ENCODE results near the gene PRKG1.
A peak's percentile ranks its signal among the peaks of the same experiment; 100 is the strongest.
"Not testable (repeated sequence)": the region's sequence is repeated elsewhere in the genome, so short reads cannot be mapped to it uniquely, and the experiment has no call there.

PRKG1 gene

DNA sequence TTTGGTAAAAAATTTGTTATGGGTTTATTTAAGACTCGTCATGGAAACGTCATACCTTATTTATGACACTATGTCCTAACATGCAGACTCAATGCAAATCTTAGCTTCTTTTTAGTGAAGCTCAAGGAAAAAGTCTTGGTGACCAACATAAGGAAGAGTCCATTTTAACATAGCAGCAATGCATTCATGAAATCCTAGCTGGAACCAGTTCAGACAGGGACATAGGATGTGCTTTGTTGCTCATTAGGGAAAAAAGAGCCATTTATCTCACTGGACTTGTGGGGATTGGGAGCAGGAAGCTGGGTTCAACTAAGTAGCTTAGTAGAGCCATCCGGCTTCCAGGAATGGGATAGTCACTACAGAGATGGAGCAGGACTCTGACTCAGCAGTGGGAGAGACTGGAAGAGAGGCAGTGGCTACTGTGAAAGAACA, 1139.0 kb downstream of the PRKG1 start:
- DNase-seq (ENCODE audit: low read depth in 2 of 2), result no peak

DNA sequence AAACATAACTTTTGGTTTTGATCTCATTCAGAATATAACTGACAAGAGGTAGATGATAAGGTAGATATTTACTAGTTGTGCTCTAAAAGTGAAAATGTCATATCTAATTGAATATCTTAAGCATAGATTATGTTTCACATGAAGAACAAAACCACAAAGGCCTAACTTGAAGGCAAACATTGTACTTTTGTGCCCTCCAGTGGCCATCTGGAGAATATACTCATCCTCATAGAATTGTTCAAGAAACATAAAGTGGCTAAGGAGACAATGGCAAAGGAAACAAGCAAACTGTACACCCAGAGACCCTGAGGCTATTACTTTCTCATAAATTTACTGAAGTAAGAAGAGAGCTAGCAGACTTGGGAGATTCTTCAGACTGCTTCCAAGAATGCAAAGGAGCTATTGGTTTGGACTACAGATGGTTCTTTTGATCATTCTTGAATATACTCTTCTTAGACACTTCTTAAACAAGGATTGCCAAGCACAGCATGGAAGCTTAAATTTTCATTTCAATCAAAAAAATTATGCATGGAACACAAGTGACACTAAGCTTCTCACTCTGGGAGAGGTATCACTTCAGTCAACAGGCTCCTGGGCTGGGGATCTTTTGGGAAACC, 1141.6 kb downstream of the PRKG1 start:
- peak in 1 of 2 donors; percentile 13 for DNase-seq (ENCODE audit: low read depth in 2 of 2)

DNA sequence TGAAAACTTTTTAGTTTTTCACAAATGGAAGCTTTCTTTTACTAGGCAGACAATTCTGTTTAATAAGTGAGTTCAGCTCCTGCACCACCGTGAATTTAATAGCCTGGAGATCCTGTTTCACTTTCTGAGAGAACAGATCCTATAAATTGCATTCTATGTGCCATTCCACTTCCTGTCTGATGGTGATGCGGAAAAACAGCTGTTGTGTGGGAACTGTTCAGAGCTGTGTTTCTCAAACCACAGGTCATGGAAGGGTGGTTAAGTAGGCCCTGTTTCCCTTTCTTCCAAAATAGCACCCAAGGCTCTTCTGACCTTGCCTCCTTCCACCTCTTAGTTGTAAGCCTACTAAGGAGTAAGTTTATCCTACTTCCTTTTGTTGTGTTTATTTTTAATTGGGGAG, 1142.6 kb downstream of the PRKG1 start:
- no peak for DNase-seq (ENCODE audit: low read depth in 2 of 2)

DNA sequence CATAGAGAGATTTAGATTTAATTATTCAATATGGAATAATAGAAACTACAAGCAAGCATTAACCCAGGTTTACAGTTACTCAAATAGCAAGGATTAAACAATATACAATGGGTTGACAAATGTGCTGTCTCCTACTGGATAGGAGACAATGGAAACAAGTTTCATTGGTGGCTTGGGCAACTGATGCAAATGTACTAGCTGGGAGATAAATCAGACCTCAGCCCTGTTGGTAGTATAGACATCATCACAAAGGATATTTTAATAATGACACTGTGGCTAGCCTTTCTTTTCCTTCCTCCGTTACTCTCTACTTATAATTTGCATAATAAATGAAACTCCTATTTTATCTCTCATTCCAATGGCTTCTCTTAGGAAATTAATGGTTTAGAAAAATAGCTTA, 1143.2 kb downstream of the PRKG1 start:
- DNase-seq (ENCODE audit: low read depth in 2 of 2), result no peak

DNA sequence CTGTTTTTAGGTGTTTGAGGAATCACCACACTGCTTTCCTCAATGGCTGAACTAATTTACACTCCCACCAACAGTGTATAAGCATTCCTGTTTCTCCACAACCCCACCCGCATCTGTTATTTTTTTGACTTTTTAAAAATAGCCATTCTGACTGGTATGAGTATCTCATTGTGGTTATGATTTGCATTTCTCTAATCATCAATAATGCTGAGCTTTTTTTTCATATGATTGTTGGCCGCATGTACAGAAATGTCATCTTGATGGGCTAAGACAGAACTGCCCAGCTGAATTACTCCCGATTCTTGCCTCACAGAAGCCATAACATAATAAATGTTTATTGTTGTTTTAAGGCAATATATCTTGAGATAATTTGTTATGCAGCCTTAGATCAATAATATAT, 1146.7 kb downstream of the PRKG1 start:
- no peak for DNase-seq (ENCODE audit: low read depth in 2 of 2)

DNA sequence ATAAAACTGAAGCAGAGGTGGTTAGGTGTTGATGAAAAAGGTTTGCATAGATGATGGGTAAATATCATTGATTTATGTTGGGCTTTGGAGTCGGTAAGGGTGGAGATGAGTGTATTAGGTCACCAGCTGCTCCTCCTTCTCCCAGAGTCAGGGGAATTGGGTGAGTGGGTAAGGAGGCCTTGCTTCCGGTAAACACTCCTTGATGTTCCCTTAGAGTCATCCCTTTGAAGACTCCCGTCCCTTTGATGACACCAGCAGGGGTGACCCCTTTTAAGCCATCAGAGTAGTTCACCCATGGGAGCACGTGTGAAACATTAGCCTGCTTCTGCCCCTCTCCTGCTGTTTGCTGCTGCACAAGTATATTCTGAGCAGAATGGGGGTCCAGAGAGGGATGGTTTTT, 1147.6 kb downstream of the PRKG1 start:
- no peak for DNase-seq (ENCODE audit: low read depth in 2 of 2)

DNA sequence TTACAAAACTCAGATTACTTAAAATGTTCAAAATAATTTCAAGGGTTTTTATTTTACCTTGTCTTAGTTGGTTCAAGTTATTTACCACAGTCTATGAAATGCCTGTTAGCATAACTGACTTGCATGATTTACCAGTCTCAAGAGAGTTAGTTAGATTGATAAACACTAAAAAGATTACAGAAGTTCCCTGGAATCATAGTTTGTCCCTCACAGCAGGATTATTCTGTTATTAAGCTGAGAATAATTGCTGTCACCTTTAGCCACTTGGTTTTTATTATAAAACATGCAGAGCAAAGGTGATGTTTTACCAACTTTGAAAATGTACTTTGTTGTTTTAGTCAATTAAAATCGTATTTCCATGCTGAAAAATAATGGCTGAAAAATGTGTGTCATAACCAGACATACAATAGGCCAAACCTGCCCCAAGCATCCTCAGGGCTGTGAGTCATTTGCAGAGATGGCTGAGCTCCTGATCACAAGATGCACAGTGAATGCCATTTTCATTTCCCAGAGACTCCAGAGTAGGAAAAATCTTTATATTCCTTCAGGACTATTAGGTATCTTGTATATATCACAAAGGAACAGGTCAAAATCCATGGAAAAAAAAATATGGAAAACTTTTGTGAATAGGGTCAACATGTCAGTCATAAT, 1152.0 kb downstream of the PRKG1 start:
- DNase-seq (ENCODE audit: low read depth in 2 of 2), result no peak

DNA sequence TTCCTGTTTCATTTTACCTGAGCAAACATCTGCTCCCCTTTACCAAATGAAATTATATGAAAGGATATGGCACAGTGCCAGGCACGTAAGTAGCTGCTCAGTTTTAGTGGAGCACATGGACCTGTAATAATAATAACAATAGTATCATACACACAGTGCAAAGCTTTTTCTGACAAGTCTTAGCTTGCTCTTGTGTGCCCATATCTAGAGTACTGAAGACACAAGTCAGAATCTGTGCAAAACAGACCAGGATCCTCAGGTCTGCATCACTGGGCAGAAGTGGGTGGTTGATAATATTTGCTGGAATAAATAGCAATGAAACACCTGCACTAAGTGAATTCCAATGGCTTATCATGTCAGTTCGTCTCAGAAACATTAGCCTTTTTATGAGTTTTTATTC, 1154.3 kb downstream of the PRKG1 start:
- no peak for DNase-seq (ENCODE audit: low read depth in 2 of 2)

DNA sequence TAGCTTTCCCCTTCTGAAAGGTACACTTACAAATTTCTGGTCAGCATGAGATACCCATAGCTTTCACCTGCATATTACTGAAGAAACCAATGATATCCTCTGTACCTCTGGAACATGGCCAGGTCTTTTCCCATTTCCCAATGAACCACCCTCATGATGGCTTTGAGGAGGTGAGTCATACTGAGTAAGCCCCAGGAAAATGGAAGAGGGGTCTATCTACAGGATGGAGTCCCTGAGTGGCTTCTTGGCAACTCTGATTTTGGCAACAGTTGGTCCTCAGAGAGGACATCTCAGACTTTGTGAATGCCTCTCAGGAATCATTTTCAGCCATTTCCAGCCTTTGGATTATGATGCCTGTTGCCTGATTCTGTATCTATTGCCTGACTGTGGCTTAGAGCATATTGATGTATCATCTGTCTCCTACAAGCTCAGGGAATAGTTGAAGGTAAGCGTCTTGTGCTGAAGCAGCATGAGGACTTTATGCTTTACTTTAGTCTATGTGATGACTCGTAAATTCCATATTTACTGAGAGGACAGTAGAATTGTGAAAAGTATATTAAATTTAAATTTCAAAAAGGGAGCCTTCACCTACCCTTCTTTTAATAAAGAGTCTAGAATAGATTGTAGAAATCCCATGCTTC, 1155.1 kb downstream of the PRKG1 start:
- no peak for DNase-seq (ENCODE audit: low read depth in 2 of 2)

DNA sequence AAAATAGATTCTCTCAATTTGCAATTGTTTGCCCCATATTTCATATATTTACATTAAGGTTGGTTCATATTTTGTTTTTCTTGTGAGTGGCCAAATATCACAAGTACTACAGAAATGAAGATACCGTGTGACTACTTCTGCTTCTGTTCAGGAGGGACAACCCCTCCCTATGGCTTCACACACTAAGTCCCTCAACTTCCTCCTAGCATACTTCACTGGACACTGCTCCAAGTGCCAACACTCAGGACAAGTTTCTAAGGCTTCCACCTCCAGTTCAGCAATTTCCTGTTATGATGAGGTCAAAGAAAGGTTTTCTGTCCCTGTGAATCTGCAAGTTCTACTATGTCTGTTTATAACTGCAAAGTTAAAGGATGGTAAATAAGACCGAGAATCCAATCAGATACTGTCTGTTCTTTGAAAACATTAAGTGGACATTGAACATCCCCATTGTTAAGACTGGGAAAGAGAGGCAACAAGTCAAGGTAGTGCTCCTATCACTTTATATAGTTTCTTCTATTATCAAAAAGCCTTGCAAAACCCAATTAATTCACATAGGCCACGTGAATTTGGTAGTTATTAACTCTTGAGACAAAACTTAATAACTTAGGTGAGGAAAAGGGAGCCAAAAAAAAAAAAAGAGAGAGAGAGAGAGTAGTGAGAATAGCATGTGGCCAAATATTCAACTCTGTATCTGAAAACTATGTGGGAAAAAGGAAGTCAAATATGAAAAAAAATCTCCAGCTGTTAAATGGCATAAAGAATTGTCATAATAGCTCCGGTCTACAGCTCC, 1158.5 kb downstream of the PRKG1 start:
- no peak for DNase-seq (ENCODE audit: low read depth in 2 of 2)

DNA sequence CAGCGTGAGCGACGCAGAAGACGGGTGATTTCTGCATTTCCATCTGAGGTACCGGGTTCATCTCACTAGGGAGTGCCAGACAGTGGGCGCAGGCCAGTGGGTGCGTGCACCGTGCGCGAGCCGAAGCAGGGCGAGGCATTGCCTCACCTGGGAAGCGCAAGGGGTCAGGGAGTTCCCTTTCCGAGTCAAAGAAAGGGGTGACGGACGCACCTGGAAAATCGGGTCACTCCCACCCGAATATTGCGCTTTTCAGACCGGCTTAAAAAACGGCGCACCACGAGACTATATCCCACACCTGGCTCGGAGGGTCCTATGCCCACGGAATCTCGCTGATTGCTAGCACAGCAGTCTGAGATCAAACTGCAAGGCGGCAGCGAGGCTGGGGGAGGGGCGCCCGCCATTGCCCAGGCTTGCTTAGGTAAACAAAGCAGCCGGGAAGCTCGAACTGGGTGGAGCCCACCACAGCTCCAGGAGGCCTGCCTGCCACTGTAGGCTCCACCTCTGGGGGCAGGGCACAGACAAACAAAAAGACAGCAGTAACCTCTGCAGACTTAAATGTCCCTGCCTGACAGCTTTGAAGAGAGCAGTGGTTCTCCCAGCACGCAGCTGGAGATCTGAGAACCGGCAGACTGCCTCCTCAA, 1159.2 kb downstream of the PRKG1 start:
- not testable (repeated sequence) for DNase-seq (ENCODE audit: low read depth in 2 of 2)

DNA sequence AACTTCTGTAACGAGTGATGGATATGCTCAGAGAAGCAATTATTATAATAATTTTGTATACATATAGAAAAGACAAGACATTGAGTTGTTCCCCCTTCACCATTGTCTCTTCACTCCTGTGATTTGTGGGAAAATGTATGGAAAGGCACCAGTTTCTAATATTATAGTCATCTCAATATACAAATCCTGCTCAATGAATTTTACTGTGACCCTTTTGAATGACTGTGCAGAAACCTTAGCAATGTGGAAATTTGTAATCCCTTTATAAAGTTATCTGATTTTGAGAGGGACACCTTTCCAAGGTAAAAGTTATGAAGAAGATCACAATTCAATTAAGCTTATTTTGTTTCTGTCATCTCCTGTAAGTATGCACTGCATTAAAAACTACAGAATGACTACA, 1165.5 kb downstream of the PRKG1 start:
- no peak for DNase-seq (ENCODE audit: low read depth in 2 of 2)

DNA sequence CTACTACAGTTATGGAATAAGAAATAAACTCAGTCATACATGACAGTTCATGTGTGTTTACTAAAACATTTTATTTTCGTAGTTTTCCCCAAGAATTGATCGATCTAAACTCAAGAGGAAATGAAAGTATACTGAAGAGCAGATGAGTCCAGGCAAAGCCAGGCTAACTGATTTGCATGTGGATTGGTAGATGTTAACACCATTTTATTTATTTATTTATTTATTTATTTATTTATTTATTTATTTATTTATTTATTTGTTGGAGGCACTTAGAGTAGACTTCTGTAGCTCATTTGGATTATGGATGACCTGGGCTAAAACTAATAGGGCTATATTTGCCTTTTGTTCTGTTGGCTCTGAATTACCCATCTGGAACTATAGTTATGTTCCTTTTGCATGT, 1171.3 kb downstream of the PRKG1 start:
- DNase-seq (ENCODE audit: low read depth in 2 of 2), result no peak

DNA sequence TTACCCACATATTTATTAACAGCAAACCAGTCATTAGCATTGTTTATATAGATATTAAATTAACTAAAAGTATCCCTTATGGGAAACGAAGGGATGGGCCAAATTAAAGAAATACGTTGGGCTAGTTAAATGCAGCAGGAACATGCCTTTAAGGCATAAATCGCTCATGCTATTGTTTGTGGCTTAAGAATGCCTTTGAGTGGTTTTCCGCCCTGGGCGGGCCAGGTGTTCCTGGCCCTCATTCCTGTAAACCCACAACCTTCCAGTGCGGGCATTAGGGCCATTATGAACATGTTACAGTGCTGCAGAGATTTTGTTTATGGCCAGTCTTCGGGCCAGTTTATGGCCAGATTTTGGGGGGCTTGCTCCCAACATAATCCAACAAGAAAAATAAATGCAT, 1173.6 kb downstream of the PRKG1 start:
- DNase-seq (ENCODE audit: low read depth in 2 of 2), result not testable (repeated sequence)

DNA sequence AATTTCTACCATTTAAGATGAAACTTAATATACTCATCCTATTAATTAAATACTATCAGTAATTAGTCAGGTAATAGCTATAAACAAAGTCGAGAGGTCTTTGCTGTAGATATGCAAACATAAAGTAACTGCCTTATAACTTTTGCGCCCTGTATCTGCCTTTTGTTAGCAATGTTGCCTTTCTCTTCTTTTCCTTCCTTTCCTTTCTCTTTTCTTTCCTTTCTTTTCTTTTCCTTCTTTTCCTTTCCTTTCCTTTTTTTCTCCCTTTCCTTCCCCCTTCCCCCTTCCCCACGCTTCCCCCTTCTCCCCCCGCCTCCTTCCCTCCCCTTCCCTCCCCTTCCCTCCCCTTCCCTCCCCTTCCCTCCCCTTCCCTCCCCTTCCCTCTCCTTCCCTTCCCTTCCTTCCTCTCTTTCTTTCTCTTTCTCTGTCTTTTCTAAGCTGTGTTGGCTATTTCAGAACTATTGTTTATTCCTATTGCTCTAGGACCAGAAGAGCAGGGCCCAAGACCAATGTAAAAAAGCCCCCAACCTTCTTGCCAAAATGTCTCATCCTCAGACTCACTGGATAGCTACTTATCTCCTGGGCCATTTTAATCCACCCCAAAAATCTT, 1174.5 kb downstream of the PRKG1 start:
- no peak for DNase-seq (ENCODE audit: low read depth in 2 of 2)

DNA sequence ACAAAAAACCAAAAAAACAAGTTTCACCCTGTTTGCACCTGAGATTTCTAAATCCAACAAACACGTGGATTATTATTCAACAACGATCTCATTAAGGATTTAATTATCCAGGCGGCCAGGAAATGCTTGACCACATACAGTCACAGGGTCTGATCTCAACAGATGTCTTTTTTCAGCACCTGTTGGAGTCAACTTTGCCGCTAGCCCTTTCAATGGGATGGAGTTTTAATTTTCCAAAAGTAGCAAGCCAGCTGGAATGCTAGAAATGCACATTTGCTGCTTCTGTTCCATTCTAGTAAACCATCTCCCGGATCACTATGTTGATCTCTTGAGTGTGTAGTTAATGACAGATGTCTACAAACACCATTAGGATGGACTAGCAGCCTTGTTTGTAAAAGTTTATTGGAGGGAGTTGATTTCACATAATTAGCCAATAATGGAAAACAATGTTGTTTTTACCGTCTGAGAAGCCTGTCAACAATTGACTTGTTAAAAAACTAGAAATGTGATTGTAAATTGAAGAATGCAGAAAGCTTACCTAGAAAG, 1175.6 kb downstream of the PRKG1 start:
- DNase-seq (ENCODE audit: low read depth in 2 of 2), result no peak

DNA sequence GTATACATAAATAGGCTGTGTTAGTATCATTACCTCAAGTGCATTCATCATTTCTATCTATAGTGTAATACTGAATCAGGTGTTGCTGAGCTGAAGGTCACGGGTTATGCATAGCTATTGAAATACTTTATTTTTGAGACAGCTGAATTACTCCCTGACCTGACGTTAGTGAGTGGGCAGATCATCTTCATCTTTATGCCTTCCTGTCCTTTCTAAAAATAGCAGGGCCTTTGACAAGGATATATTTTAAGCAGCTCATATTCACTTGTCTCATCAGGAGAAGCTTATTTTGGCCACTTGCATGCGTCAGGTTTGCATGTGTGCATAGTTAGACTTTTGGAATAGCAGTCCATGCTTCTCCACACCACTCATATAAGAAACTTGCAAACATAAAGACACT, 1176.2 kb downstream of the PRKG1 start:
- DNase-seq (ENCODE audit: low read depth in 2 of 2), result no peak

DNA sequence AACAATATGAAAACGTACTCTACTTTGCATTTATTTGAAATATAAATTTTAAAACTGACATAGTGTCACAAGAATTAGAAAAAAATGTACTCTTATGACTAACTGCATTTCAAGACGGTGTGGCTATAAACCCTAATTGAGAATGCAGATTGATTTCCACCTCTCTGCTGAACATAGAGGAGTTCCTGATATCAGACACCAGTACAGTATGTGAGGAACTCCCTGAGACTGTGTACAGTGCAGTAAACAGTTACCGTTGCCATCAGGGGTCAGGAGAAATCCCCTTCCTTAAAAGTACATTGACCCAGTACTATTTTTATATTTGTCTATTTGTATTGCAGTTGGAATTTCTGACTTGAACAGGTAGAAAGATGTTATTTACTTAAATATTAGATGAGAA, 1178.0 kb downstream of the PRKG1 start:
- no peak for DNase-seq (ENCODE audit: low read depth in 2 of 2)

DNA sequence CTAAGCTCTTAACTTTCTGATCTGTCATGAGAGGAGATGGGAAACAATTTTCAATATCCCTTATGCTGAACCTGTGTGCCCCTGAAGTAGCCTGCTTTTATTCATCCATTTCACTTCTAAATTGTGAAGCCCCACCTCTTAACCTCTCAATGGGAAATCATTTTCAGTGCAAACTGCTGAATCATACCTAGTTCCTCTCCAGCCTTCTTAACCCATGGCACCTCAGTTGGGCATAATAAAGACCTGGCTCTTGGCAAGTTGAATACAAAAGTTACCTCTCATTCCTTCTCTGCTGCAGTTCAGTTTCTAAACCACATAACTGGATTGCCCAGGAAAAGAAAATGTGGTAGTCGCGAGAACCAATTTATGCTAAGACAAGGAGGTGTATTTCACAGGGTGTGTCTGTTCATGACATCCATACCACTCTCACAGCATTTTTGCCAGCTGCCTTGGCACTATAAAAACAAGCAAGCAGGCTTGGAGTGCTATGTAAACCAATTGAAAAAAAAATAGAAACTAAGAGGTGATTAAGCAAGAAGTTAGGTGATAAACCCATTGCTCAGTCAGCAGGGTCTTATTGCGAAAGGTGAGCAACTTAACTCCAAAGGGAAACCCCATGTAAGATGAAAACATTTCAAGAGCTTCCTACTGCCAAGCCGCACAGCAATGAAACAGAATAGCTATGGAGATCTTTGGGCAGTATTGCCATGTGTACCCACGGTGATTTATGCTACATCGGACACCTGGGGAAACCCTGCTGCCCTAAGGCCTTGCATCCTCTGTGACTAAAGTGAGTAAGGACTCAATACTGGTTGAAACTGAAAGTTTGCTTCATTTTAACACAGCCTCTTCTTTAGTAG, 1182.8 kb downstream of the PRKG1 start:
- DNase-seq (ENCODE audit: low read depth in 2 of 2), result no peak

DNA sequence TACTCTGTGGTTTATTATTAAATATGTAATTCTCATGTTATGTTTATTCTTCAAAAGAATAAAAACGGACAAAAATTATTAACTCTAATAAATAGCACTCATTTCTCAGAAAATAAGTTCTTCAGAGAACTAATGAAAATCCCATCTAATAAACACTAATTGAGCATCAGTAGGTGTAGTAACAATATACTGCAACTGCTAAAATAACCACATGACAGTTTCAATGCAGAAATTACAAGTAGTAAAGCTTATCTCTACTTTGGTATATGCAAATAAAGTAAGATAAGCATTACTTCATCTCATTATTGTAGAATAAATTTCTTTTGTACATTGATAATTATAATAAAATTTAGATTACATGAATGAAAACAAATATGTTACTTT, 1183.4 kb downstream of the PRKG1 start:
- no peak for DNase-seq (ENCODE audit: low read depth in 2 of 2)

Data from stimulated activated CD4-positive, alpha-beta T cell treated with anti-CD3 and anti-CD28 coated beads, Interleukin-15, amount 100 ng/mL, for 48 hours (primary cell).